ENCODE data around the gene TPPP. TPM values are rescaled to one million over a fixed set of nuclear protein-coding genes. Genes with fewer than 3 reads are reported as not detected.
"Not testable (repeated sequence)": the region's sequence is repeated elsewhere in the genome, so short reads cannot be mapped to it uniquely, and the experiment has no call there.

TPPP gene
- total RNA-seq (2014; rRNA removed; shearing (Covaris generic)): 0.31 and 0.92 TPM in 2 replicates

DNA sequence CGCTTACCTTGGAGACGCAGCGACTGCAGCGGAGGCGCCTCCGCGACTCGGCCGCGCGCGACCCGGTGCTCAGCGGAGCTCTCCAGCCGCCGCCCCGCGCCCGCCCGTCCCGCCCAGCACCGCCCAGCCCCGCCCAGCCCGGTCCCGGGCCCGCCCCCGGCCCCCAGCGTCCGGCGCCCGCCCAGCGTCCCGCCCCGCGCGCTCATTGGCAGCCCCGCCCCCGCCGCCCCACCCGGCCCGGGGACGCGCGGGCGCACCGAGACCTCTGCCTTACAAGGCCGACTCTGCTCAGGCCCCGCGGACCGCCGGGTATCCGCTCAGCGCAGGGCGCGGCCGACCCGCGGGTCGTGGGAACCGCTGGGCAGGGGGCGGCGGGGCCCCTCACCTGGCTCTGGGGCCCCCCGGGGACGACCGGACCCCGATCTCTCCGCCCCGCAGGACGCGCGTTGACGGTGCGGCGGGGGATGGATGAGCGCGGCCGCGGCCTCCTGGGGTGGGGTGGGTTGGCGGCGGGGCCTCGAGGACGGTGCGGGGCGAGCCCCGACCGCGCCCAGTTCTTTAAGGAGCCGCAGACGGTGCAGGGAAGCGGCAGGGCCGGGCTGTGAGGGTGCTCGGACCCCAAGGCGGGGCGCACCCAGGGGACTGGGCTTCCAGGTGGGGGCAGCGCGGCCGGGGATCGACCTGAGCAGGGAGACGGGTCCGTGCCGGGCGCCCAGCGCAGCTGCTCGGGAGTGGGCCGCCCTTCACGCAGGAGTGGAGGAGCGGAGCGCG is at the start of gene TPPP:
TSS of gene TPPP (minus strand) at position 82 of the 771 bp plus-strand sequence. CDS start 15,292 bp downstream, outside the sequence.
- peak within 1 kb of the TSS; percentile 48 for H3K4me3 ChIP-seq (ENCODE audit: insufficient read depth, low read depth, low read length)
- H3K27me3 ChIP-seq (ENCODE audit: control insufficient read depth, insufficient read depth, low read length): peaks cover 13% of the 10 kb centered on the region
- peak; percentile 97 for DNase-seq
- H3K36me3 ChIP-seq (replicated peaks; ENCODE audit: control insufficient read depth, insufficient read depth, low read length): not testable (repeated sequence)

DNA sequence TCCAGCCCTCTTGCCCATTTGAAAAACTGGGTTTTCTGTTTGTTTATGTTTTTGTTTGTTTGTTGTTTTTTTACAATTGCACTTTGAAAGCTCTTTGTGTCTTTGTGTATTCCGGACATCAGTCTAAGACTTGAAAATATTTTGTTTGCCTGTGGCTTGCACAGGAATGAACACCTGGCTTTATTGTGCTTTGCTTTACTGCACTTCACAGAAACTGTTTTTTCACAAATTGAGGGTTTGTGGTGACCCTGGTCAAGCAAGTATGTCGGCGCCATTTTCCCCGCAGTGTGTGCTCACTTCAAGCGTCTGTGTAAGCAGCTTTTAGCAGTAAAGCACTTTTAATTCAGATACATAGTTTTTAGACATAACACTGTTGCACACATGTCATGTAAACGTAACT is 49.1 kb upstream of the TPPP start:
- not testable (repeated sequence) for H3K4me3 ChIP-seq (ENCODE audit: insufficient read depth, low read depth, low read length); DNase-seq; H3K27me3 ChIP-seq (ENCODE audit: control insufficient read depth, insufficient read depth, low read length); H3K36me3 ChIP-seq (replicated peaks; ENCODE audit: control insufficient read depth, insufficient read depth, low read length)

DNA sequence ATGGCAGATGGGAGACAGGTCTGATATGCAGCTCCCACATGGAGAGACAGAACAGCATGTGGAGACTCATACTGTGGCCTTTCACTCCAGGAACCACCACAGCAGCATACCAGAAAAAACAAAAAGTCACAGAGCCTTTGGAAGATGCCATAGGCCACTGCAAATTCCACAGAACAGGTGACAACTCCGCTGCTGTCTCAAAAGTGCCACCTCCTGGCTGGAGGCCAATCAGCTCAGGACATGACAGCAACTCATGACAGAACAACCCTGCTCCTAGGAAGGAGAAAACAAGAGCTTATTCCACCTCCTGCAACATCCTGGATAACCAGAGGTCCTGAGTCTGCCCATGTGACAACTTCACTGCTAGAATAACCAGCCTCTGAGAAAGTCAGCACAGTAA is 41.0 kb upstream of the TPPP start:
- H3K4me3 ChIP-seq (ENCODE audit: insufficient read depth, low read depth, low read length); H3K27me3 ChIP-seq (ENCODE audit: control insufficient read depth, insufficient read depth, low read length); H3K36me3 ChIP-seq (replicated peaks; ENCODE audit: control insufficient read depth, insufficient read depth, low read length); DNase-seq: not testable (repeated sequence)

- H3K36me3 ChIP-seq (replicated peaks; ENCODE audit: control insufficient read depth, insufficient read depth, low read length); DNase-seq; H3K27me3 ChIP-seq (ENCODE audit: control insufficient read depth, insufficient read depth, low read length); H3K4me3 ChIP-seq (ENCODE audit: insufficient read depth, low read depth, low read length): not testable (repeated sequence)
These were observed 39.8 kb upstream of the TPPP start for GRCh38 chr5:732754-733454.

GRCh38 chr5:729225-729624 is 36.1 kb upstream of the TPPP start:
- not testable (repeated sequence) for DNase-seq; H3K36me3 ChIP-seq (replicated peaks; ENCODE audit: control insufficient read depth, insufficient read depth, low read length); H3K27me3 ChIP-seq (ENCODE audit: control insufficient read depth, insufficient read depth, low read length); H3K4me3 ChIP-seq (ENCODE audit: insufficient read depth, low read depth, low read length)

- not testable (repeated sequence) for H3K36me3 ChIP-seq (replicated peaks; ENCODE audit: control insufficient read depth, insufficient read depth, low read length); DNase-seq; H3K27me3 ChIP-seq (ENCODE audit: control insufficient read depth, insufficient read depth, low read length); H3K4me3 ChIP-seq (ENCODE audit: insufficient read depth, low read depth, low read length)
These were observed 33.9 kb upstream of the TPPP start for GRCh38 chr5:727087-727486.

GRCh38 chr5:723865-724264 is 30.7 kb upstream of the TPPP start:
- H3K36me3 ChIP-seq (replicated peaks; ENCODE audit: control insufficient read depth, insufficient read depth, low read length); H3K27me3 ChIP-seq (ENCODE audit: control insufficient read depth, insufficient read depth, low read length); DNase-seq; H3K4me3 ChIP-seq (ENCODE audit: insufficient read depth, low read depth, low read length): not testable (repeated sequence)

DNA sequence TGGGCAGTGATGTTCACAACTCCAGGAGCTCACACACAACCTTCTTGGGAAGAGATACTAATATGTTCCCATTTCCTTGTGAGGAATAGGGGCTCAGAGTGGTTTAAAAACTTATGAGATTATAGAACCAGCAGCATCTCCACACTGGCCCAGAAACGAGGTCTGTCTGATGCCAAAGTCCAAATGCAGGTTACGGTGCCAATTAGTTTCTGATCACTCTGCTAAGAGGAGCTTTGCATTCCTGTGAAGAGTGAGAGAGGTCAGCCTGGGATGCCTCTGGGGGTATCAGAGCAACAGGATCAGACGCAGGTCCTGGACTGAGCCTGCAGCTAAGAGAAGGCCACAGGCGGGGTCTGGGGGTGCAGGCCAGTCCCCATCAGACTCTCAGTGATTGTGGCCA is 30.2 kb upstream of the TPPP start:
- H3K4me3 ChIP-seq (ENCODE audit: insufficient read depth, low read depth, low read length); H3K36me3 ChIP-seq (replicated peaks; ENCODE audit: control insufficient read depth, insufficient read depth, low read length); H3K27me3 ChIP-seq (ENCODE audit: control insufficient read depth, insufficient read depth, low read length); DNase-seq: not testable (repeated sequence)

DNA sequence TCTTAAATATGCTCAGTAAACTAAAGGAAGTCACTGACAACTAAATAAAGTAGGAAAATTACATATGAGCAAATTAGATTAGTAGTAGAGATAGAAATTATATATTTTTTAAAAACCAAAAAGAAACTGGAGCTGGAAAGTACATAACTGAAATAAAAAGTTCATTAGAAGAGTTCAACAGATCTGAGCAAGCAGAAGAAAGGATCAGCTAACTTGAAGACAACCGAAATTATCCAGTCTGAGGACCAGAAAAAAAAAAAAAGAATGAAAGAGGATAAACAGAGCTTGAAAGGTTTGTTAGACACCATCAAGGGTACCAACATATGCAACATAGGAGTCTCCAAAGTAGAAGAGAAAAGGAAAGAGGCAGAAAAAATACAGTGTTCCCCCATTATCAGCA is 26.2 kb upstream of the TPPP start:
- not testable (repeated sequence) for DNase-seq; H3K4me3 ChIP-seq (ENCODE audit: insufficient read depth, low read depth, low read length); H3K27me3 ChIP-seq (ENCODE audit: control insufficient read depth, insufficient read depth, low read length); H3K36me3 ChIP-seq (replicated peaks; ENCODE audit: control insufficient read depth, insufficient read depth, low read length)

GRCh38 chr5:717143-717542 is 24.0 kb upstream of the TPPP start:
- no peaks in the 10 kb centered on the region for H3K27me3 ChIP-seq (ENCODE audit: control insufficient read depth, insufficient read depth, low read length)
- H3K4me3 ChIP-seq (ENCODE audit: insufficient read depth, low read depth, low read length): no peak overlapping the region
- no peak for DNase-seq
- no peaks in the 10 kb centered on the region for H3K36me3 ChIP-seq (replicated peaks; ENCODE audit: control insufficient read depth, insufficient read depth, low read length)

- not testable (repeated sequence) for H3K36me3 ChIP-seq (replicated peaks; ENCODE audit: control insufficient read depth, insufficient read depth, low read length); H3K4me3 ChIP-seq (ENCODE audit: insufficient read depth, low read depth, low read length); H3K27me3 ChIP-seq (ENCODE audit: control insufficient read depth, insufficient read depth, low read length); DNase-seq
These were observed 23.6 kb upstream of the TPPP start for GRCh38 chr5:716740-717139.

DNA sequence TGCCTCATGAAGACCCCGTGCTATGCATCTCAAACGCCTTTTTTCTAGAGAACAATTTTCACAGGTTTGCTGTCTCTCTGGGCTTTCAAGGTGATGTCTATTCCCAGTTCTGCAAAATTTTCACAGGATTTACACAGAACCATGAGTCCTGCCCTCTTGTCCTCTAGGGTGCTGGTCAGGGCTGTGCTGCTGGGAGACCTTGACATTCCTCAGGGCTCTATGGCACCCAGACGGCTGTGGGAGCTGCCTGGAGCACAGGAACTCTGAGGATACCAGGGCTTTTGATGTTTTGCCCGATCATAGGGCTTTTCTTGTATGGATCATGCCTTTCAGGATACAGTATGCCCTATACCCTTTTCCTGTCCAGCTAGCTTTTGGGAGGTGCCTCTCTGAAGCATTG is 22.5 kb upstream of the TPPP start:
- not testable (repeated sequence) for H3K4me3 ChIP-seq (ENCODE audit: insufficient read depth, low read depth, low read length); DNase-seq; H3K36me3 ChIP-seq (replicated peaks; ENCODE audit: control insufficient read depth, insufficient read depth, low read length); H3K27me3 ChIP-seq (ENCODE audit: control insufficient read depth, insufficient read depth, low read length)

GRCh38 chr5:714215-715118 is 21.3 kb upstream of the TPPP start:
- H3K4me3 ChIP-seq (ENCODE audit: insufficient read depth, low read depth, low read length); DNase-seq; H3K27me3 ChIP-seq (ENCODE audit: control insufficient read depth, insufficient read depth, low read length); H3K36me3 ChIP-seq (replicated peaks; ENCODE audit: control insufficient read depth, insufficient read depth, low read length): not testable (repeated sequence)

DNA sequence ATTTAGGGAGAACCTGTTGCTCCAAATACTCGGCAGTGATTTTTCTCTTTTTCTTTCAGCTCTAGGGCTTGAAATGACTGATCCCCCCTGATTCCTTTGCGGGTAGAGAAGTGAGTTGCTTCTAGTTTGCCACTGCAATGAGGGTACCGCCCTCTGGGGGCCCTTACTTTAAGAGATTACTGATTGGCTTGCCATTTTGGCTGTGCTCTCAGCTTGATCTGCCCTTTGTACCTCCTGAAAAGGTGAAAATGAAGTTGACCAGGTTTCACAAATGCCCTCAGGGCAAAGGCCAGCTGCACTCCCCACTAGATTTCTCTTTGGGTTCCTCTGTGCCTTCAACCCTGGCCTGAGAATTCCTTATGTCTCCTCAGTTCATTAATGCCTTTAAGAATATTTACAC is 20.5 kb upstream of the TPPP start:
- DNase-seq; H3K36me3 ChIP-seq (replicated peaks; ENCODE audit: control insufficient read depth, insufficient read depth, low read length); H3K27me3 ChIP-seq (ENCODE audit: control insufficient read depth, insufficient read depth, low read length); H3K4me3 ChIP-seq (ENCODE audit: insufficient read depth, low read depth, low read length): not testable (repeated sequence)

All from H7 (cell line).